Smooth muscle cell (in vitro differentiated cells): ENCODE data around the gene SEPHS2. TPM values are rescaled to one million over a fixed set of nuclear protein-coding genes. Genes with fewer than 3 reads are reported as not detected.

Experiments used
- DNase-seq: peaks from one replicate; lab custom pipeline; 2025; ENCODE audit not compliant: unreplicated experiment; lab: John Stamatoyannopoulos, UW
- H2AFZ ChIP-seq: fragments of 200-600 bp; sonication (generic); 2 replicates; pipeline ENCODE4 v1.6.0; 2016; ENCODE audit warnings: antibody characterized with exemption, low read depth, mild to moderate bottlenecking
- H3F3A ChIP-seq: fragments of 200-600 bp; sonication (generic); 2 replicates; pipeline ENCODE4 v1.6.0; 2017; ENCODE audit warnings: antibody characterized with exemption, low read depth
- H3K27ac ChIP-seq: fragments of 200-600 bp; sonication (generic); 2 replicates; pipeline ENCODE4 v1.5.1; 2016; ENCODE audit warnings: low read depth, mild to moderate bottlenecking
- H3K27me3 ChIP-seq: fragments of 200-600 bp; sonication (generic); 2 replicates; pipeline ENCODE4 v1.6.1; 2016; ENCODE audit warnings: low read depth, mild to moderate bottlenecking
- H3K36me3 ChIP-seq: fragments of 200-600 bp; sonication (generic); 2 replicates; pipeline ENCODE4 v1.5.1; 2016; ENCODE audit warnings: low read depth
- H3K4me1 ChIP-seq: fragments of 200-600 bp; sonication (generic); 2 replicates; pipeline ENCODE4 v1.5.1; 2016; ENCODE audit warnings: low read depth
- H3K4me2 ChIP-seq: fragments of 200-600 bp; sonication (generic); 2 replicates; pipeline ENCODE4 v1.6.0; 2016; ENCODE audit warnings: mild to moderate bottlenecking
- H3K4me3 ChIP-seq: fragments of 200-600 bp; sonication (generic); 2 replicates; pipeline ENCODE4 v1.5.1; 2016; ENCODE audit warnings: mild to moderate bottlenecking
- H3K79me2 ChIP-seq: fragments of 200-600 bp; sonication (generic); 2 replicates; pipeline ENCODE4 v1.6.0; 2016; ENCODE audit warnings: low read depth, mild to moderate bottlenecking
- H3K9ac ChIP-seq: fragments of 200-600 bp; sonication (generic); 2 replicates; pipeline ENCODE4 v1.6.0; 2016; ENCODE audit warnings: low read depth
- H3K9me3 ChIP-seq: fragments of 200-600 bp; sonication (generic); replicated peaks from 2 replicates; pipeline ENCODE4 v1.5.1; 2016; ENCODE audit warnings: low read depth
- H4K20me1 ChIP-seq: fragments of 200-600 bp; sonication (generic); 2 replicates; pipeline ENCODE4 v1.6.0; 2016; ENCODE audit warnings: low read depth
- CTCF ChIP-seq: fragments of 200-600 bp; sonication (generic); IDR thresholded peaks from 2 replicates; pipeline ENCODE4 v1.5.1; 2017; ENCODE audit warnings: borderline replicate concordance, mild to moderate bottlenecking, antibody characterized with exemption; ENCODE audit not compliant: insufficient read depth, poor library complexity, severe bottlenecking
- WGBS: methylation state at CpG from one replicate; pipeline ENCODE4 v1.1.7; 2016; ENCODE audit warnings: low lambda C conversion rate; 5-methylcytosine and 5-hydroxymethylcytosine counted together
- polyA plus RNA-seq: library from polyadenylated mRNA; unstranded; fragments of >200 nt; fragmentation: Nextera tagmentation; extraction: Ambion mirVana; gene quantifications from 2 replicates; pipeline ENCODE4 v1.2.1, GENCODE V29; 2016
- total RNA-seq: library from RNA; depleted of rRNA; stranded (reverse); fragments of >200 nt; gene quantifications from 2 replicates; pipeline ENCODE4 v1.2.3, GENCODE V29; 2014

Gene SEPHS2
- total and polyA plus RNA-seq, 2 experiments from 2014 or later, result 12.1 to 26.4 TPM

GRCh38 chr16:30488764-30489605 is 43.3 kb upstream of the SEPHS2 start:
- Histone ChIP-seq H3K9me3 (no peaks in the 10 kb centered on the region), H3K9ac (no peak overlapping the region), H3K4me1 (no peaks in the 10 kb centered on the region), H3K79me2 (no peaks in the 10 kb centered on the region), H2AFZ (no peak overlapping the region), H3K36me3 (no peaks in the 10 kb centered on the region), H3F3A (no peaks in the 10 kb centered on the region), H3K4me2 (no peak overlapping the region), H3K27me3 (no peaks in the 10 kb centered on the region), H4K20me1 (no peaks in the 10 kb centered on the region), H3K27ac (no peak overlapping the region), H3K4me3 (no peak overlapping the region)
- no peak for DNase-seq
- TF ChIP-seq CTCF, result no peak
- WGBS, result 63% methylated on average over 11 of the region's 11 CpGs

- no peak overlapping the region for H2AFZ ChIP-seq
- 78% methylated on average over 7 of the region's 7 CpGs for WGBS
- H3K36me3 ChIP-seq, result no peaks in the 10 kb centered on the region
- no peaks in the 10 kb centered on the region for H3K4me1 ChIP-seq
- no peak overlapping the region for H3K9ac ChIP-seq
- H3K79me2 ChIP-seq, result no peaks in the 10 kb centered on the region
- H3K9me3 ChIP-seq, result no peaks in the 10 kb centered on the region
- no peak overlapping the region for H3K4me2 ChIP-seq
- no peak for DNase-seq
- H3K27me3 ChIP-seq, result peaks cover 9% of the 10 kb centered on the region
- no peaks in the 10 kb centered on the region for H3F3A ChIP-seq
- no peak overlapping the region for H3K27ac ChIP-seq
- H3K4me3 ChIP-seq, result no peak overlapping the region
- no peak for TF ChIP-seq CTCF
- no peaks in the 10 kb centered on the region for H4K20me1 ChIP-seq
Observed at GRCh38 chr16:30485818-30486436, 40.3 kb upstream of the SEPHS2 start.

GRCh38 chr16:30484887-30485286 is 39.2 kb upstream of the SEPHS2 start:
- Histone ChIP-seq H4K20me1 (no peaks in the 10 kb centered on the region), H3K4me3 (no peak overlapping the region), H3K9me3 (no peaks in the 10 kb centered on the region), H3K4me2 (no peak overlapping the region), H3K27ac (no peak overlapping the region), H3F3A (no peaks in the 10 kb centered on the region), H3K79me2 (no peaks in the 10 kb centered on the region), H2AFZ (no peak overlapping the region), H3K4me1 (no peaks in the 10 kb centered on the region), H3K36me3 (no peaks in the 10 kb centered on the region), H3K9ac (no peak overlapping the region), H3K27me3 (peaks cover 14% of the 10 kb centered on the region)
- DNase-seq, result no peak
- TF ChIP-seq CTCF, result no peak
